Neutrophil (primary cell): ENCODE measurements around the gene MPHOSPH9.
A peak's percentile ranks its signal among the peaks of the same experiment; 100 is the strongest.

Source experiments
- H3K27ac ChIP-seq: fragments of 200-600 bp; sonication (generic); 2 replicates; pipeline ENCODE4 v1.5.1; 2016; ENCODE audit warnings: mild to moderate bottlenecking, moderate library complexity
- H3K27me3 ChIP-seq: fragments of 200-600 bp; sonication (generic); 2 replicates; pipeline ENCODE4 v1.6.0; 2016; ENCODE audit warnings: mild to moderate bottlenecking
- H3K36me3 ChIP-seq: fragments of 200-600 bp; sonication (generic); 2 replicates; pipeline ENCODE4 v1.5.1; 2017
- H3K4me1 ChIP-seq, 2 experiments: fragments of 200-600 bp in 1 of 2; sonication (generic) in 1 of 2; 1 replicate in 1 of 2; 2 replicates in 1 of 2; pipeline versions ENCODE4 v1.5.1 to v1.6.1; 2013 to 2016; ENCODE audit warnings: low read depth in 1 of 2, low read length in 1 of 2, mild to moderate bottlenecking in 1 of 2, moderate library complexity in 1 of 2; ENCODE audit not compliant: control insufficient read depth in 1 of 2, insufficient read depth in 1 of 2
- H3K4me3 ChIP-seq, 2 experiments: fragments of 200-600 bp in 1 of 2; sonication (generic) in 1 of 2; 1 replicate in 1 of 2; 2 replicates in 1 of 2; pipeline ENCODE4 v1.5.1; 2013 to 2016; ENCODE audit warnings: low read depth in 1 of 2, low read length in 1 of 2, mild to moderate bottlenecking in 1 of 2, moderate library complexity in 1 of 2
- H3K9me3 ChIP-seq: fragments of 200-600 bp; sonication (generic); 2 replicates; pipeline ENCODE4 v1.5.1; 2016
- TF ChIP-seq, protein P1 (sequence below): fragments of 200-600 bp; sonication (generic); IDR thresholded peaks from 2 replicates; pipeline ENCODE4 v1.5.1; 2016; ENCODE audit warnings: antibody characterized with exemption

Gene MPHOSPH9

GRCh38 chr12:123245678-123246077 lies 12.7 kb upstream of the MPHOSPH9 start:
- Histone ChIP-seq H3K4me1 (peaks cover 0 to 2% of the 10 kb centered on the region in 2 experiments), H3K9me3 (no peaks in the 10 kb centered on the region), H3K27ac (no peak overlapping the region), H3K36me3 (peaks cover 10% of the 10 kb centered on the region), H3K27me3 (no peaks in the 10 kb centered on the region), H3K4me3 (no peak overlapping the region)
- TF ChIP-seq, protein P1, sequence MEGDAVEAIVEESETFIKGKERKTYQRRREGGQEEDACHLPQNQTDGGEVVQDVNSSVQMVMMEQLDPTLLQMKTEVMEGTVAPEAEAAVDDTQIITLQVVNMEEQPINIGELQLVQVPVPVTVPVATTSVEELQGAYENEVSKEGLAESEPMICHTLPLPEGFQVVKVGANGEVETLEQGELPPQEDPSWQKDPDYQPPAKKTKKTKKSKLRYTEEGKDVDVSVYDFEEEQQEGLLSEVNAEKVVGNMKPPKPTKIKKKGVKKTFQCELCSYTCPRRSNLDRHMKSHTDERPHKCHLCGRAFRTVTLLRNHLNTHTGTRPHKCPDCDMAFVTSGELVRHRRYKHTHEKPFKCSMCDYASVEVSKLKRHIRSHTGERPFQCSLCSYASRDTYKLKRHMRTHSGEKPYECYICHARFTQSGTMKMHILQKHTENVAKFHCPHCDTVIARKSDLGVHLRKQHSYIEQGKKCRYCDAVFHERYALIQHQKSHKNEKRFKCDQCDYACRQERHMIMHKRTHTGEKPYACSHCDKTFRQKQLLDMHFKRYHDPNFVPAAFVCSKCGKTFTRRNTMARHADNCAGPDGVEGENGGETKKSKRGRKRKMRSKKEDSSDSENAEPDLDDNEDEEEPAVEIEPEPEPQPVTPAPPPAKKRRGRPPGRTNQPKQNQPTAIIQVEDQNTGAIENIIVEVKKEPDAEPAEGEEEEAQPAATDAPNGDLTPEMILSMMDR = no peak

- H3K4me1 ChIP-seq = no peaks in the 10 kb centered on the region
- no peak overlapping the region for H3K27ac ChIP-seq
- TF ChIP-seq, protein P1 = no peak
- H3K4me3 ChIP-seq = no peak overlapping the region
- H3K36me3 ChIP-seq = peaks cover 3% of the 10 kb centered on the region
- H3K9me3 ChIP-seq = no peaks in the 10 kb centered on the region
- no peaks in the 10 kb centered on the region for H3K27me3 ChIP-seq
Observed at GRCh38 chr12:123243671-123244262, 10.8 kb upstream of the MPHOSPH9 start.

- no peak overlapping the region for H3K27ac ChIP-seq
- no peaks in the 10 kb centered on the region for H3K4me1 ChIP-seq
- TF ChIP-seq, protein P1 = no peak
- H3K9me3 ChIP-seq = no peaks in the 10 kb centered on the region
- H3K36me3 ChIP-seq = no peaks in the 10 kb centered on the region
- H3K4me3 ChIP-seq = no peak overlapping the region
- no peaks in the 10 kb centered on the region for H3K27me3 ChIP-seq
Observed at GRCh38 chr12:123242116-123242904, 9.4 kb upstream of the MPHOSPH9 start.

DNA sequence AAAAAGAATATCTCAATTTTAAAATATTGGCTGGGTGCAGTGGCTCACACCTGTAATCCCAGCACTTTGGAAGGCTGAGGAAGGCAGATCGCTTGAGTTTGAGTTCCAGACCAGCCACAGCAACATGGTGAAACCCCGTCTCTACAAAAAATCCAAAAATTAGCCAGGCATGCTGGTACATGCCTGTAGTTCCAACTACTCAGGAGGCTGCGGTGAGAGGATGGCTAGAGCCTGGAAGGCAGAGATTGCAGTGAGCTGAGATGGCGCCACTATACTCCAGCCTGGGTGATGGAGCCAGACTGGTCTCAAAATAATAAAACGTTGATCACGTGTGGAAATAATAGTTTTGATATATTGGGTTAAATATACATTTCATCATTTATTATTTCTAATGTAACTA lies 6.0 kb upstream of the MPHOSPH9 start:
- H3K4me3 ChIP-seq = no peak overlapping the region
- no peak overlapping the region for H3K27ac ChIP-seq
- H3K9me3 ChIP-seq = no peaks in the 10 kb centered on the region
- TF ChIP-seq, protein P1 = no peak
- peaks cover 7 to 12% of the 10 kb centered on the region in 2 experiments for H3K4me1 ChIP-seq
- no peaks in the 10 kb centered on the region for H3K36me3 ChIP-seq
- H3K27me3 ChIP-seq = no peaks in the 10 kb centered on the region

- TF ChIP-seq, protein P1 = no peak
- Histone ChIP-seq H3K4me3 (no peak overlapping the region), H3K27ac (peak overlapping the region; percentile 1), H3K36me3 (no peaks in the 10 kb centered on the region), H3K9me3 (no peaks in the 10 kb centered on the region), H3K27me3 (no peaks in the 10 kb centered on the region), H3K4me1 (peaks cover 11 to 16% of the 10 kb centered on the region in 2 experiments)
Observed at GRCh38 chr12:123238330-123238682, 5.4 kb upstream of the MPHOSPH9 start.
